Esophagus (tissue), 2 donors: ENCODE measurements around the gene ABCA1. TPM values are rescaled to one million over a fixed set of nuclear protein-coding genes. Genes with fewer than 3 reads are reported as not detected.

ENCODE experiments used
- H3K27ac ChIP-seq, 2 donors: one replicate each; pipeline ENCODE4 v1.5.1; 2013; ENCODE audit warnings: low read depth in 2 of 2, mild to moderate bottlenecking in 2 of 2, inconsistent platforms in 1 of 2, low read length in 1 of 2, moderate library complexity in 1 of 2
- H3K27me3 ChIP-seq, 2 donors: one replicate each; pipeline ENCODE4 v1.6.1; 2013; ENCODE audit warnings: low read length in 2 of 2, control low read depth in 1 of 2, mild to moderate bottlenecking in 1 of 2; ENCODE audit not compliant: insufficient read depth in 2 of 2, control insufficient read depth in 1 of 2
- H3K36me3 ChIP-seq, 2 donors: one replicate each; pipeline ENCODE4 v1.6.1; 2013; ENCODE audit warnings: low read length in 1 of 2; ENCODE audit not compliant: control insufficient read depth in 2 of 2, insufficient read depth in 2 of 2
- H3K4me1 ChIP-seq, 2 donors: one replicate each; pipeline ENCODE4 v1.6.1; 2013; ENCODE audit warnings: low read length in 1 of 2; ENCODE audit not compliant: control insufficient read depth in 2 of 2, insufficient read depth in 2 of 2
- H3K4me3 ChIP-seq, 2 donors: one replicate each; pipeline ENCODE4 v1.5.1; 2013; ENCODE audit warnings: low read length in 2 of 2, mild to moderate bottlenecking in 2 of 2, low read depth in 1 of 2, moderate library complexity in 1 of 2
- H3K9me3 ChIP-seq, 2 donors: one replicate each; pipeline ENCODE4 v1.6.1; 2013; ENCODE audit warnings: mild to moderate bottlenecking in 2 of 2, low read depth in 1 of 2, low read length in 1 of 2, moderate library complexity in 1 of 2; ENCODE audit not compliant: control insufficient read depth in 2 of 2, insufficient read depth in 1 of 2
- WGBS, 2 donors: extraction: QIAGEN DNeasy Blood & Tissue Kit; methylation state at CpG; one replicate each; pipeline ENCODE4 v1.1.7; 2013; 5-methylcytosine and 5-hydroxymethylcytosine counted together
- polyA plus RNA-seq, 2 donors: library from polyadenylated mRNA; stranded (reverse); fragments of 200-250 nt; gene quantifications; one replicate each; pipeline ENCODE4 v1.2.3, GENCODE V29; 2013
- donor health status: healthy with polysubstance abuse.
- donor health status: Bipolar disorder and iron deficiency.

The ABCA1 gene
- polyA plus RNA-seq, 2 donors, result 2.7 to 2.9 TPM

GRCh38 chr9:104879555-104880309 is 48.2 kb downstream of the ABCA1 start:
- Histone ChIP-seq H3K36me3 (peaks cover 0 to 19% of the 10 kb centered on the region in 2 donors), H3K9me3 (no peaks in the 10 kb centered on the region)
- WGBS, 2 donors, result 48 to 58% methylated on average over 5 of the region's 5 CpGs

GRCh38 chr9:104876587-104876986 is 51.4 kb downstream of the ABCA1 start:
- H3K4me1 ChIP-seq, result no peaks in the 10 kb centered on the region
- H3K27ac ChIP-seq, result no peak overlapping the region
- WGBS, 2 donors, result 90 to 94% methylated on average over 1 of the region's 1 CpG
- no peaks in the 10 kb centered on the region for H3K27me3 ChIP-seq
- H3K4me3 ChIP-seq, result no peak overlapping the region
- peaks cover 0 to 12% of the 10 kb centered on the region in 2 donors for H3K36me3 ChIP-seq
- no peaks in the 10 kb centered on the region for H3K9me3 ChIP-seq

More at GRCh38 chr9:104879555-104880309, 48.2 kb downstream of the ABCA1 start:
- H3K4me3 ChIP-seq, result no peak overlapping the region
- no peaks in the 10 kb centered on the region for H3K4me1 ChIP-seq
- no peaks in the 10 kb centered on the region for H3K27me3 ChIP-seq
- H3K27ac ChIP-seq, result peak overlapping the region in 1 of 2 donors; percentile 34

GRCh38 chr9:104875897-104876296 is 52.1 kb downstream of the ABCA1 start:
- no peaks in the 10 kb centered on the region for H3K27me3 ChIP-seq
- WGBS, 2 donors, result 95 to 98% methylated on average over 4 of the region's 4 CpGs
- H3K4me1 ChIP-seq, result peaks cover 0 to 2% of the 10 kb centered on the region in 2 donors
- H3K9me3 ChIP-seq, result no peaks in the 10 kb centered on the region
- H3K36me3 ChIP-seq, result peaks cover 0 to 12% of the 10 kb centered on the region in 2 donors
- no peak overlapping the region for H3K4me3 ChIP-seq
- no peak overlapping the region for H3K27ac ChIP-seq

- Histone ChIP-seq H3K27ac (no peak overlapping the region), H3K4me3 (no peak overlapping the region), H3K36me3 (peaks cover 0 to 12% of the 10 kb centered on the region in 2 donors), H3K27me3 (no peaks in the 10 kb centered on the region), H3K4me1 (peaks cover 0 to 2% of the 10 kb centered on the region in 2 donors), H3K9me3 (no peaks in the 10 kb centered on the region)
- 91 to 92% methylated on average over 3 of the region's 3 CpGs for WGBS, 2 donors
Measured at GRCh38 chr9:104875320-104875719, 52.6 kb downstream of the ABCA1 start.

GRCh38 chr9:104873489-104873850 is 54.5 kb downstream of the ABCA1 start:
- Histone ChIP-seq H3K36me3 (peaks cover 0 to 11% of the 10 kb centered on the region in 2 donors), H3K27me3 (no peaks in the 10 kb centered on the region), H3K9me3 (no peaks in the 10 kb centered on the region), H3K27ac (peak overlapping the region; percentile 21 to 44), H3K4me1 (peaks cover 5 to 6% of the 10 kb centered on the region in 2 donors), H3K4me3 (no peak overlapping the region)
- WGBS, 2 donors, result 74 to 81% methylated on average over 3 of the region's 3 CpGs

GRCh38 chr9:104872656-104873488 is 55.1 kb downstream of the ABCA1 start:
- Histone ChIP-seq H3K9me3 (no peaks in the 10 kb centered on the region), H3K4me3 (no peak overlapping the region), H3K36me3 (peaks cover under 1 to 13% of the 10 kb centered on the region in 2 donors), H3K4me1 (peaks cover 5 to 6% of the 10 kb centered on the region in 2 donors), H3K27me3 (no peaks in the 10 kb centered on the region), H3K27ac (peak overlapping the region; percentile 21 to 44)
- 60 to 63% methylated on average over 6 of the region's 6 CpGs for WGBS, 2 donors

GRCh38 chr9:104871961-104872527 is 55.9 kb downstream of the ABCA1 start:
- Histone ChIP-seq H3K9me3 (no peaks in the 10 kb centered on the region), H3K4me3 (no peak overlapping the region), H3K36me3 (peaks cover 2 to 13% of the 10 kb centered on the region in 2 donors), H3K4me1 (peaks cover 5 to 6% of the 10 kb centered on the region in 2 donors), H3K27me3 (no peaks in the 10 kb centered on the region), H3K27ac (no peak overlapping the region)
- 91 to 92% methylated on average over 5 of the region's 5 CpGs for WGBS, 2 donors

- Histone ChIP-seq H3K4me1 (peaks cover 5 to 6% of the 10 kb centered on the region in 2 donors), H3K4me3 (no peak overlapping the region), H3K36me3 (peaks cover 2 to 4% of the 10 kb centered on the region in 2 donors), H3K9me3 (no peaks in the 10 kb centered on the region), H3K27me3 (no peaks in the 10 kb centered on the region), H3K27ac (peak overlapping the region in 1 of 2 donors; percentile 61)
- 58 to 64% methylated on average over 1 of the region's 1 CpG for WGBS, 2 donors
Measured at GRCh38 chr9:104869811-104870210, 58.1 kb downstream of the ABCA1 start.

- no peaks in the 10 kb centered on the region for H3K27me3 ChIP-seq
- no peaks in the 10 kb centered on the region for H3K9me3 ChIP-seq
- H3K27ac ChIP-seq, result peak overlapping the region; percentile 52 to 61
- H3K36me3 ChIP-seq, result peaks cover 2 to 4% of the 10 kb centered on the region in 2 donors
- no peak overlapping the region for H3K4me3 ChIP-seq
- 47 to 52% methylated on average over 12 of the region's 12 CpGs for WGBS, 2 donors
- H3K4me1 ChIP-seq, result peaks cover 5 to 6% of the 10 kb centered on the region in 2 donors
Measured at GRCh38 chr9:104868687-104869404, 59.1 kb downstream of the ABCA1 start.
